GM18870 (cell line): ENCODE data around the gene CRIP1.

ENCODE experiments used
- ATAC-seq: cut with Tn5 transposase; IDR thresholded peaks from one replicate; pipeline ENCODE4 v1.9.1; 2021; ENCODE audit warnings: moderate library complexity; ENCODE audit not compliant: unreplicated experiment

Gene CRIP1

GRCh38 chr14:105486163-105486973, at the start of gene CRIP1:
Gene CRIP1, plus strand, starts transcription at chr14:105486886. Its CDS starts 374 bp downstream, at chr14:105487260.
- no peak for ATAC-seq

- ATAC-seq, result no peak
These were observed 49.6 kb upstream of the CRIP1 start for GRCh38 chr14:105436891-105437722.

- no peak for ATAC-seq
These were observed 48.8 kb upstream of the CRIP1 start for GRCh38 chr14:105437723-105438500.

GRCh38 chr14:105439179-105439578, 47.5 kb upstream of the CRIP1 start:
- ATAC-seq, result no peak

- no peak for ATAC-seq
These were observed 46.8 kb upstream of the CRIP1 start for GRCh38 chr14:105439710-105440553.

- ATAC-seq, result no peak
These were observed 46.2 kb upstream of the CRIP1 start for GRCh38 chr14:105440554-105440900.

GRCh38 chr14:105440992-105441391, 45.7 kb upstream of the CRIP1 start:
- no peak for ATAC-seq

GRCh38 chr14:105442125-105442524, 44.6 kb upstream of the CRIP1 start:
- ATAC-seq, result no peak

GRCh38 chr14:105442834-105443233, 43.9 kb upstream of the CRIP1 start:
- ATAC-seq, result no peak

GRCh38 chr14:105444859-105445258, 41.8 kb upstream of the CRIP1 start:
- no peak for ATAC-seq

GRCh38 chr14:105445290-105445689, 41.4 kb upstream of the CRIP1 start:
- ATAC-seq, result no peak

- no peak for ATAC-seq
These were observed 40.5 kb upstream of the CRIP1 start for GRCh38 chr14:105445901-105446845.

GRCh38 chr14:105446971-105447370, 39.7 kb upstream of the CRIP1 start:
- no peak for ATAC-seq

- ATAC-seq, result no peak
These were observed 38.7 kb upstream of the CRIP1 start for GRCh38 chr14:105447651-105448640.

GRCh38 chr14:105448706-105449111, 38.0 kb upstream of the CRIP1 start:
- ATAC-seq, result no peak

GRCh38 chr14:105449276-105450122, 37.2 kb upstream of the CRIP1 start:
- ATAC-seq, result no peak

GRCh38 chr14:105450123-105450505, 36.6 kb upstream of the CRIP1 start:
- no peak for ATAC-seq
